DOHH2 (cell line): ENCODE measurements around the gene FAM53A.

Experiments used
- EZH2phosphoT487 ChIP-seq: fragments of 200-600 bp; sonication (generic); IDR thresholded peaks from 2 replicates; pipeline ENCODE4 v1.6.1; 2017; ENCODE audit warnings: borderline replicate concordance, mild to moderate bottlenecking, antibody characterized with exemption, low read length, moderate library complexity, mixed read lengths
- TF ChIP-seq, protein P1 (sequence below): fragments of 200-600 bp; sonication (generic); IDR thresholded peaks from one replicate; pipeline ENCODE4 v1.5.1; 2014; ENCODE audit warnings: antibody characterized with exemption, mild to moderate bottlenecking, low read depth, low read length; ENCODE audit not compliant: poor library complexity, severe bottlenecking

DNA sequence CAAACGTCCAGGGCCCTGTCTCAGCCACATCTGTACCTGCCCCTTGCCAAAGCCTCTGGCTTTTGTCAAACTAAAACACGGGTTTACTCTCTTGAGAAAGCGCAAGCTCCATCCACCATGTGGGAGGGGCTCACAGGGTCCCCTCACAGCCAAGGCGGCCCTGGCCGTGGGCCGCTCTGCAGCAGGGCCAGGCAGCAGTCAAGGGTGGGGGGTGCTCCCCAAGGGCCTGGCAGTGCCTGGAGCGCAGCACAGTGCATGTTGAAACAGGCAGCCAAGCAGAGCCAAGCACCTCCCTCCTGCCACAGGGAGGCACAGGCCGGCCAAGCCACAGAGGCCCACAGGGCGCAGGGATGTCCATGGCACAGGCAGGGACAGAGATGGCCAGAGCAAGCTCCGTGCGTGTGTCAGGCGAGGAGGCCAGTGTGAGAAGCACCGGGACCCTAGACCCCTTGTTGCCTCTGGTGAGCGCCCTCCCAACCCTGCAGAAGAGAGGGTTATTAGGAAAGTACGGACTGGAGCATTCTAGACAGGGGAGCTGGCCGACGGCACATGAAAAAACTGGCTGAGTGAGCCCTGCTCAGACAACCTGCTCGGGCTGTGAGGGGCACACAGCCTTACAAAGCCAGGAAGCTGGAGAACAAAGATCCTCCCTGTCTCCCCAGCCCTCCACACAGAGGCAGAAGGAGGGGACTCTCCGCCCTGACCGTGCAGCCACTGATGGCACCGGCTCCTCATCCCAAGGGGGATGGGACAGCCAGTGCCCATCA, 39.0 kb downstream of the FAM53A start:
- TF ChIP-seq, protein P1, sequence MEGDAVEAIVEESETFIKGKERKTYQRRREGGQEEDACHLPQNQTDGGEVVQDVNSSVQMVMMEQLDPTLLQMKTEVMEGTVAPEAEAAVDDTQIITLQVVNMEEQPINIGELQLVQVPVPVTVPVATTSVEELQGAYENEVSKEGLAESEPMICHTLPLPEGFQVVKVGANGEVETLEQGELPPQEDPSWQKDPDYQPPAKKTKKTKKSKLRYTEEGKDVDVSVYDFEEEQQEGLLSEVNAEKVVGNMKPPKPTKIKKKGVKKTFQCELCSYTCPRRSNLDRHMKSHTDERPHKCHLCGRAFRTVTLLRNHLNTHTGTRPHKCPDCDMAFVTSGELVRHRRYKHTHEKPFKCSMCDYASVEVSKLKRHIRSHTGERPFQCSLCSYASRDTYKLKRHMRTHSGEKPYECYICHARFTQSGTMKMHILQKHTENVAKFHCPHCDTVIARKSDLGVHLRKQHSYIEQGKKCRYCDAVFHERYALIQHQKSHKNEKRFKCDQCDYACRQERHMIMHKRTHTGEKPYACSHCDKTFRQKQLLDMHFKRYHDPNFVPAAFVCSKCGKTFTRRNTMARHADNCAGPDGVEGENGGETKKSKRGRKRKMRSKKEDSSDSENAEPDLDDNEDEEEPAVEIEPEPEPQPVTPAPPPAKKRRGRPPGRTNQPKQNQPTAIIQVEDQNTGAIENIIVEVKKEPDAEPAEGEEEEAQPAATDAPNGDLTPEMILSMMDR = no peak
- TF ChIP-seq EZH2phosphoT487 = no peak
